GM18520 (cell line): ENCODE measurements around the gene TUBA1C.
"Not testable (repeated sequence)": the region's sequence is repeated elsewhere in the genome, so short reads cannot be mapped to it uniquely, and the experiment has no call there.

Experiments
- ATAC-seq: cut with Tn5 transposase; IDR thresholded peaks from one replicate; pipeline ENCODE4 v1.9.1; 2021; ENCODE audit not compliant: unreplicated experiment

Gene TUBA1C

DNA sequence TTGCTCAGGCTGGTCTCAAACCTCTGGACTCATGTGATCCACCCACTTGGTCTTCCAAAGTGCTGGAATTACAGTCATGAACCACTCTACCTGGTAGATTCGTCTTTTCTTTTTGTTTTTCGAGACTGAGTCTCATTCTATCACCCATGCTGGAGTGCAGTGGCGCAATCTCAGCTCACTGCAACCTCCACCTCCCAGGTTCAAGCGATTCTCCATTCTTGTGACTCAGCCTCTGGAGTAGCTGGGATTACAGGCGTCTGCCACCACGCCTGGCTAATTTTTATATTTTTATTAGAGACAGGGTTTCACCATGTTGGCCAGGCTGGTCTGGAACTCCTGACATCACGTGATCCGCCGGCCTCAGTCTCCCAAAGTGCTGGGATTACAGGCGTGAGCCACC lies 9.4 kb upstream of the TUBA1C start:
- not testable (repeated sequence) for ATAC-seq

DNA sequence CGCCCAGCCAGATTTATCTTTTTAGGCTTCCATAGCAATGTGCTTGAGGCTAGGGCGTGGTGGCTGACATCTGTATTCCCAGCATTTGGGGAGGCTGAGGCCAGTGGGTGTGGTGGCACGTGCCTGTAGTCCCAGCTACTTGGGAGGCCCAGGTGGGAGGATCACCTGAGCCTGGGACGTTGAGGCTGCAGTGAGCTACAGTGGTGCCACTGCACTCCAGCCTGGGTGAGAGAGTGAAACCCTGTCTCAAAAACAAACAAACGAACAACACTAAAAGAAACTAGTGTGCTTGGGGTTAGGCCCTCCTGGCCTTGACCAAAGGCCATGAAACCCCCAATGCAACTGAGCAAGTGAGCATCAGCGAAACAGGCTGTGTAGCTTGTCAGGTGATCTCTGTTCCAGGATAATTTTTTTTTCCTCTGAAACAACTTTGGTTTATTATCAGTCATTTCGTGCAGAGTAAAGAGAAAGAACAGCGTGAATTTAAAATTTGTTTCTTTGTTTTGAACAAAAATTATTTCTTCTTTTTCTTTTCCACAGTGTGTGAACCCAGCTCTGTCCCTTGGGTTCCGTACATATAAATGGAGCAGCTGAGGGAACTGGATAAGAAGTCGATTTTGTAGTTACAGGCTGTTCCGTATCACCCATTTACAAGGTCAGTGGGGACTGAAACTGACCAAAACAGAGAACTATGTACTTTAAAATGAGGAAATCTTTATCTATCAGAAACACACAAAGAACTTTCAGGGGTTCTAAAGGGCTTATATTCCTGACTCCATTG lies 8.8 kb upstream of the TUBA1C start:
- no peak for ATAC-seq

DNA sequence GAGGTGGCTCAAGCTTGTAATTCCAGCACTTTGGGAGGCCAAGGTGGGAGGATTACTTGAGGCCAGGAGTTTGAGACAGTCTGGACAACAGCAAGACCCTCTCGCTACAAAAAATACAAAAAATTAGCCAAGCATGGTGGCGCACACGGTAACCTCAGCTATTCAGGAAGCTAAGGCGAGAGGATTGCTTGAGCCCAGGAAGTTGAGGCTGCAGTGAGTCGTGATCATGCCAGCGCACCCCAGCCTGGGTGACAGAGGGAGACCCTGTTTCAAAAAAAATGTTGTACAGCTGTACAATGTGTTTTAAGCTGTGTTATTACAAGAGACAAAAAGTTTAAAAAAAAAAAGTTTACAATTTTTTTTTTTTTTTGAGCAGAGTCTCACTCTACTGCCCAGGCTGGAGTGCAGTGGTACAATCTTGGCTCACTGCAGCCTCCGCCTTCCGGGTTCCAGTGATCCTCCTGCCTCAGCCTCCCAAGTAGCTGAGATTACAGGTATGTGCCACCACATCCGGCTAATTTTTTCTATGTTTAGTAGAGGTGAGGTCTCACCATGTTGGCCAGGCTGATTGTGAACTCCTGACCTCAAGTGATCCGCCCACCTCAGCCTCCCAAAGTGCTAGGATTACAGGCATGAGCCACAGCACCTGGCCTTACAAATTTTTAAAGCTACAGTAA lies 7.2 kb upstream of the TUBA1C start:
- ATAC-seq = not testable (repeated sequence)

DNA sequence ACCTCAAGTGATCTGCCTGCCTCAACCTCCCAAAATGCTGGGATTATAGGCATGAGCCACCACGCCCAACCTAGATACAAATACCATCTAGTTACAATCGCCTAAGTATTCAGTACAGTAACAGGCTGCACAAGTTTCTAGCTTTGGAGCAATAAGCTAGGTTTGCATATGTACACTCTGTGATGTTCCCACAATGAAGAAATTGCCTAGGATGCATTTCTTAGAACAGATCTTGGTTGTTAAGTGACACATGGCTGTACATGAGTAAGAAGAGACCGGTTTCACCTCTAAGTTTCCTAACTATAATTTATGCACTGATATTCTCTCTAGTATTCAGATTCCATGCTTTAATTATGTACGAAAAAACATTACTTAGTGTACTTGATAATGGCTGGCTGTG lies 5.4 kb upstream of the TUBA1C start:
- ATAC-seq = no peak

DNA sequence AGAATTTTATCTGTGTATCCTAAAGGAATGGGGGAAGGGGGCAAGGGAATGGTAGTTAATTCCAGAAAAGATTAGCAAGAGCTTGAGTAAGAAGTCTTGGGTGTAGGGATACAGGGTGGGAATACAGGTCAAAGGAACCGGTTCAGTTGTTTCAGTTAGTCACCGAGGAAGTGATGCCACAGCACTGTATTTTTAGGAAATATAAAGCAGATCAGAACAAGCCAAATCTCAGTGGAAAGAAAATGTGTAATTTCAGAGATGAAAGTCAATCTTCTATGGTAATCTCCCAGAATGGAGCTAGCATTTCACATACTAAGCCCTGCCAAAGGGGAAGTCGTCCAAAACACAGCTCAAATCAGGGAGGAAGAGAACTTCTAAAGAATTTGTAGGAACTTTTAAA lies 4.7 kb upstream of the TUBA1C start:
- no peak for ATAC-seq

DNA sequence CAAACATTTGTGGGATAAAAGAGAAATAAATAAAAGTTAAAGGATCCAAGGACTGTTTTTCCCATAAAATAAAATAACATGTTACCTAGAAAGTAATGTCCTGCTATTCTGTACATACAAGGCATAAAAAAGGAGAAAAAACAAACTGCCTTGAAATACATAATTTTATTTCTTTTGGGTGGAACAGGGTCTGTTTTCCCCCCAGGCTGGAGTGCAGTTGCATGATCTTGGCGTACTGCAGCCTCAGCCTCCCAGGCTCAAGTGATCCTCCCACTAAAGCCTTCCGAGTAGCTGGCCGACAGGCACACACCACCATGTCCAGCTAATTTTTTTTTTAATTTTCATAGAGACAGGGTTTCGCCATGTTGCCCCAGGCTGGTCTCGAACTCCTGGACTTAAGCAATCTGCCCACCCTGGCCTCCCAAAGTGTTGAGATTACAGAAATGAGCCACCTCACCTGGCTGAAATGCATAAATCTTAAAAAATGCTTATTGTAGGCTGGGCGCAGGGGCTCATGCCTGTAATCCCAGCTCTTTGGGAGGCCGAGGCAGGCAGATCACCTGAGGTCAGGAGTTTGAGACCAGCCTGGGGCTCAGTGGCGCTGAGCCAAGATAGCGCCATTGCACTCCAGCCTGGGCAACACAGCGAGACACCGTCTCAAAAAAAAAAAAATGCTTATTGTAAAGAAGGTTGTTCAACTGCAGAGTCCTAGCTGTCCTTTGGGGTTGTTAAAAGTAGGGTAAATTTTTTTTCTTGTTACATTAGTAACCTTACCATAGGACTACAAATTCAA lies 4.1 kb upstream of the TUBA1C start:
- no peak for ATAC-seq

DNA sequence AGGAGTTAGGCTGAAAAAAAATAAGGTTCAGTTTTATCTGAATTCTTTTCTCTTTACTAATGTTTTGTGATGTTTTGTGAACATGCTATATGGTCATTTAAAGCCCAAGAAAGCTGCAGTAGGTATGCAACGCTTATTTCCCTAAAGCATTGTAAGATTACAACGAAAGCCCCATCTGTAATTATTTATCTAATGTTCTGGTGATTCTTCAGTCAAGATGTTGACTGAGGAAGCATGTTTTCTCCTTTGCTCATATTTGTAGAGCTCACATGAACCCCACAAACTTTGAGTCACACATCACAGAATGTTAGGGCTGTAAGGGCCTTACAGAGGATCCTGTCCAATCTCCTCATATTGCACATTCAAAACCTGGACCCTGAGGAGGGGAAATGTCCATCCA lies 3.2 kb upstream of the TUBA1C start:
- no peak for ATAC-seq

DNA sequence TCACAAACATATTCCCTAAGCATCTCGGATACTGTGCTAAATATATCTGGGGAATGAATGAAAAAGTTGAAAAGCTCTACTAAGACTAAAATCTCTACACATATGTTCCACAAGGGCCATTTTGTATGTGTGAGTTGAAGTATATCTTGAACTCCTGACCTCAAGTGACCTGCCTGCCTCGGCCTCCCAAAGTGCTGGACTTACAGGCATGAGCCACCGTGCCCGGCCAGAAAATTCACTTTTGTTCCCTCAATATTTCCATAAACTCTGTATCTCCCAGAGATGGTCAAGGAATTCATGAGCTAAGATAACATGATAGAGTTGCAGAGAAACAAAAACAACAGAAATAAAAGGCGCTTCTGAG lies 1.5 kb upstream of the TUBA1C start:
- no peak for ATAC-seq

DNA sequence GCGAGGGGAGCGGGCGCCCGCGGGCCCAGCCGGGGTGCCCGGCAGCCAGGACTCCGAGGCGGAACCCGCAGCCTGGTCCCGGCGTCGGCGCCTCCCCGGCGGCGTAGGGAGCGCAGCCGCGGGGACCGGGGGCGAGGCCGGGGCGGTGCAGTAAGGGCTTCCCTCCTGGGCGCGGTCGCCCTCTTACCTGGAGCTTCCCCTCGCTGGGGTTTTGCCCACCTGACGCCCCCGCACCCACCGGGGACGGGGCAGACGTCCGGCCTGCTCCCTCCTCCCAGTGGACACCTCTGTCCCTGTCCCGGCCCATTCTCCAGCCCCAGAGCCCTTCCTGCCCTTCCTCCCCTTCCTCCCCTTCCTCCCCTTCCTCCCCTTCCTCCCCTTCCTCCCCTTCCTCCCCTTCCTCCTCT lies 413 bp upstream of the TUBA1C start:
- ATAC-seq = peak; percentile 17

DNA sequence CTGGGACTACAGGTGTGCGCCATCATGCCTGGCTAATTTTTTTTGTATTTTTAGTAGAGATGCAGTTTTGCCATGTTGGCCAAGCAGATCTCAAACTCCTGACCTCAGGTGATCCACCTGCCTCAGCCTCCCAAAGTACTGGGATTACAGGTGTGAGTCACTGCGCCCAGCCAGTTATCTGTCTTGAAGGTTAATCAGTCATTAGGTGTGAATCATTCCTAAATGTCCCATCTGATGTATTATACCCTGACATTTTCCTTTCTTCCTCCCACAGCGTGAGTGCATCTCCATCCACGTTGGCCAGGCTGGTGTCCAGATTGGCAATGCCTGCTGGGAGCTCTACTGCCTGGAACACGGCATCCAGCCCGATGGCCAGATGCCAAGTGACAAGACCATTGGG lies 4.3 kb downstream of the TUBA1C start:
- not testable (repeated sequence) for ATAC-seq

DNA sequence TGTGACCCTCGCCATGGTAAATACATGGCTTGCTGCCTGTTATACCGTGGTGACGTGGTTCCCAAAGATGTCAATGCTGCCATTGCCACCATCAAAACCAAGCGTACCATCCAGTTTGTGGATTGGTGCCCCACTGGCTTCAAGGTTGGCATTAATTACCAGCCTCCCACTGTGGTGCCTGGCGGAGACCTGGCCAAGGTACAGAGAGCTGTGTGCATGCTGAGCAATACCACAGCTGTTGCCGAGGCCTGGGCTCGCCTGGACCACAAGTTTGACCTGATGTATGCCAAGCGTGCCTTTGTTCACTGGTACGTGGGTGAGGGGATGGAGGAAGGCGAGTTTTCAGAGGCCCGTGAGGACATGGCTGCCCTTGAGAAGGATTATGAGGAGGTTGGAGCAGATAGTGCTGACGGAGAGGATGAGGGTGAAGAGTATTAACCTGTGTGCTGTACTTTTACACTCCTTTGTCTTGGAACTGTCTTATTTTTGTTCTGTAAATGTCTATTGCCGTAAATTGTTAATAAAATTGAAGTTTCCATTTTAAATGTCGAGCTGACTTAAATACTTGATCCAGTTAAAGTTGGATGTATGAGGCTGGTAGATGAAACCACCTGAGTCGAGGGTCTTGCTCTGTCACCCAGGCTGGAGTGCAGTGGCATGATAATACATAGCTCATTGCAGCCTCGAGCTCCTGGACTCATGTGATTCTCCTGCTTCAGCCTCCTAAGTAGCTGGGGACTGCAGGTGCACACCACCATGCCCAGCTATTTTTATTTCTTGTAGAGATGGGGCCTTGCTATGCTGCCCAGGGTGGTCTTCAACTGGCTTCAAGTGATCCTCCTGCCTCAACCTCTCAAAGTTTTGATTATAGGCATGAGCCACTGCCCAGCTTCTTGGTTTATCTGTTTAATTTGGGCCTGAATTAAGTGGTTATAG lies 8.2 kb downstream of the TUBA1C start:
- ATAC-seq = no peak

DNA sequence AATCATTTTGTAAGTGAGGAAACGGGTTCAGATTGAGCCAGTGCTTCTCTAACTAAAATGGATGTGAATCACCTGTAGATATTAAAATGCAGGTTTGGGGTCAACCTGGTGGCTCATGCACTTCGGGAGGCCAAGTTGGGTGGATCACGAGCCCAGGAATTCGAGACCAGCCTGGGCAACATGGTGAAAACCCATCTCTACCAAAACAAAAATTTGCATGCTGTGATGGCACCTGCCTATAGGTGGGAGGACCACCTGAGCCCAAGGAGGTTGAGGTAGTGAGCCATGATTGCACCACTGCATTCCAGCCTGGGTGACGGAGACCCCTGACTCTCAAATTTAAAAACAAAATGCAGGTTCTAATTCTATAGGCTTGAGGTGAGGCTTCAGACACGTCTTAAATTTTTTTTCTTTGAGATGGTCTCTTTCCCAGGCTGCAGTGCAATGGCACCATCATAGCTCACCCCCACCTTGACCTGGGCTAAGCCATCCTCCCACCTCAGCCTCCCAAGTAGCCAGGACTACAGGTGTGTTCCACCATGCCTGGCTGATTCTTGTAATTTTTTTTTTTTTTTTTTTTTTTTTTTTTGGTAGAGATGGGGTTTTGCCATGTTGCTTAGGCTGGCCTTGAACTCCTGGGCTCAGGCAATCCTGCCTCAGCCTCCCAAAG lies 9.0 kb downstream of the TUBA1C start:
- ATAC-seq = no peak

DNA sequence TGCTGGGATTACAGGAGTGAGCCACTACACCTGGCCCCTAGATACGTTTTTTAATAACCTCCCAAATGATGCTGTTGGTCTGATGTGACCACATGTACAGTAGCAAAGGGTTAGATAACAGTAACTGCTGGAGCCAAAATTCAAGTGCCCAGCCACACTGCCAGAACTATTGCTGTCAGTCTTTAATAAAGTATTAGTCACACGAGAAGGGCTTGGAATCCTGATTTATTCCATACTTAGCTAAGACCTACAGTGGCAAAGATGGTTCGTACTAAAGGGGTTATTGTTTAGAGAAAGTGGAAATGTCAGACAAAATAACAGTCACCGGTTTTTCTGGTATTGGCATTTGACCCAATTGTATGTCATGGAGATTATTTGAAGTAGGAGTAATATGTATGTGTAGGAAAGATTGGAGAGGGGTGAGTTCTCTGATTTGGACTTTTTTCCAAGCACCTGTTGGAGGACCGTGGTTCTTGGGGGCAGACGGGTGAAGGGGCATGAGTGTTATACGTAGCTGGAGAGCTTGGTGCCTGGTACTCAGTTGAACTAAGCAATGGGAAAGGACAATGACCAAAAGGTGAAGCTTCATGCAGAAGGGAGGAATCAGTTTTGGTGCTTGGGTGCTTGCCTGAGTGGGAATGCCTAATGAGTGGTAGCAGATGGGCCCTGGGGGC lies 9.7 kb downstream of the TUBA1C start:
- no peak for ATAC-seq

DNA sequence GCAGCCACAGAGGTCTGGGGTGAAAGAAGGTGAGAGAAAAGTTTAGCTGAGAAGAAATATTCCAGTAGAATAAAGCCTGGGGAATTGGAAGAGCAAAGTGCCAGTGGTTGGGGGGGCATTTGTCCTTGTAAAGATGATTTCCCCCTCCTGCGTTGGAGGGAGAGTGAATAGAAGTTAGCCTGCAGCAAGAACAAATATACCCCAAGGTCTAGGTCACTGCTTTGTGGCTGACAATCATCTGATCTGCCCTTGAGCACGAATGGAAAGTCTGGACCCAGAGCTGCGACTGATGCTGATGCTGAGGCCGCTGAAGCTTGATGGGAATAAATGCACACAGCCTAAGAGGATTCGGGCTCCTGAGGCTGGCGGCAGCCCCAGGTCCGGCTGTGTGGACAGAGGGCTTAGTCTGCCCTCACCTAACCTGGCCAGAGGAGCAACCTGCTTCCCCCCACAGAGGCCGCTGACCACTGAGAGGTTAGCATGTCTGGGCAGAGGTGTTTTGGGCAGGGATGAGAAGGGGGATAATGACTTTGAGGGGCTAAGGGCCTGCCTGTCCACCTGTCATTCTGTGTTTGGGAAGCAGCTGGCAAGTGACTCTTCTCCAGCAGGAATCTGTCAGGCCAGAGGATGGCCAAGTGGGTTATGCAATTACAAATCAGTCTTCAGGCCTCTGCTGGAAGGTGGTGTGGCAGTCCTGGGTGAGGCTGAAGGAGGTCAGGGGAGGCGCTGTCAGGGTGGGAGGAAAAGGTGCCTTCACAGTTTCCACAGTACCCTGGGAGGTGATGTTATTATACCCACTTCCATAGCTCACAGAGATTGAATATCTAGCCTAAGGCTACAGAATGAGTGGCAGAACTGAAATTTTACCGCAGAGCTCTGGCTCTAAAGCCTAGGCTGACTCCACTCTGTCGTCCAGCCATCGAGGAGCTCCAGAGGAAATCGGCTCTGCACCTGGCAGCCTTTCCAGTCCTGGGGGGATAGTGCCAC lies 11.7 kb downstream of the TUBA1C start:
- ATAC-seq = no peak

DNA sequence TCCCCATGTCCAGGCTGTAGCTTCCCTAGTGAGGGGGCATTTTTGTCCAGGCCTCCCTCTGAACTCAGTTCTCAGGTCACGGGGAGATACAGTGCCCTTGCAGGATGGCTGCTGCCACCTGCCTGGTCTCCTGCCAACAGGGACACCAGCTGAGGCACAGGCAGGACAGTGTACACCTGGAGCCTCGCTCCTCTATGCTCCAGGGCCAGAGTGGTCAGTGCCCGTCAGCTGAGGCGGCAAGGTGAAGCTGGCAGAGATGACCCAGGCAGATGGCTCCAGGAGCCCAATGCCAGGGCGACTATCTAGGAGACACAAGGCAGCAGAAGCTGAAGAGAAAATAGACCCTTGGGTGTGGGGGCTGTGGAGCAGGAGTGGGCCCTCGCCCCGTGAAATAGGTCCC lies 12.6 kb downstream of the TUBA1C start:
- ATAC-seq = no peak

DNA sequence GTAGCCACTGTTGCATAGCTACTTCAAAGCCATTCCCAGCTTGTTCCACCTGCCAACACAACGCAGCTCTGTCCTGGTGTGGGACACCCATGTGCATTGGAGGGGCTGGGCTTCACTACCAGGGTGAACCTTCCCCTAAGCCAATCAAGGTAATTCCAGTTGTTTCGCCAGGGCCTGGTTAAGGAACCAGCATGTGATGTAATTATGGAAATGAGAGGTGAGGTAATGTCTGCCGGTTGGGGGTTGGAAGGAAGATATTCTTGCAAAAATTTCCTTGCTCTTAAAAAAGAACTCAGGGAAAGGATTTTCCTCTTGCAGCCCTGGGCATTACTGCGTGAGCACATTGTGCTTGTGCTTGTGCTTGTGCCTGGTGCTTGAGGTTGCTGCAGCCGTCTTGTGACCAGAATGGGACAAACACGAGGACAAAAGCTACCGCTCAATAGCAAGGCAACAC lies 14.9 kb downstream of the TUBA1C start:
- no peak for ATAC-seq

DNA sequence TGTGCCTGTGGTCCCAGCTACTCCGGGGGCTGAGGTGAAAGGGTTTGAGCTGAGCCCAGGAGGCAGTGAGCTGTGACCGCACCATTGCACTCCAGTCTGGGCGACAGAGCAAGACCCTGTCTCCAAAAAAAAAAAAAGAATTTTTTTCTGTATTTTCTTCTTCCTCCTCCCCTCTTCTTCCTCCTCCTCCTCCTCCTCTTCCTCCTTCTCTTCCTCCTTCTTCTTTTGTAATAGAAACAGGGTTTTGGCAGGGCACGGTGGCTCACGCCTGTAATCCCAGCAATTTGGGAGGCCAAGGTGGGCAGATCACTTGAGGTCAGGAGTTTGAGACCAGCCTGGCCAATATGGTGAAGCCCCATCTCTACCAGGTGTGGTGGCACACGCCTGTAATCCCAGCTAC lies 15.7 kb downstream of the TUBA1C start:
- not testable (repeated sequence) for ATAC-seq

DNA sequence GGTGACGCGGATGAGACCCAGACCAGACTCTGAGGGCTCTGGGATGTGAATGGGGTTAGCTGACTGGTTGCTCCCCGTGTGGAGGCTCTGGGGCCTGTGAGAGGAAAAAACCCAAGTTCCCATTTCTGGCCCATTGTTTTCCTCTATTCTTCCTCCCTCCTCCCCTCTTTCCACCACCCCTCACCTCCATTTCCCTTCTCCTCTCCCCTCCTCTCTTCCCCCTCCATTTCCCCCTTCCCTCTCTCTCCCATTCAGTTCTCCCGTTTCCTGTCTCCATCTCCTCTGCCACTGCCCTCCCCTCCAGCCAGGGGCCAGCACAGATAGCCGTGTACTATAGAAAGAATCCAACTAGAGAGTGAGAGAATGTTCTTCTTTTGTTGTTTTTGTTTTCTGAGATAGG lies 17.4 kb downstream of the TUBA1C start:
- no peak for ATAC-seq
